NCI-H82 treated with DMSO at 0.1 percent for 48 hours (cell line): ENCODE results near the gene SYCP3.
A peak's percentile ranks its signal among the peaks of the same experiment; 100 is the strongest.
"Not testable (repeated sequence)": the region's sequence is repeated elsewhere in the genome, so short reads cannot be mapped to it uniquely, and the experiment has no call there.

Source experiments
- DNase-seq: peaks from one replicate; lab custom pipeline; 2025; ENCODE audit not compliant: unreplicated experiment; lab: John Stamatoyannopoulos, UW

SYCP3 gene

GRCh38 chr12:101713930-101714329, 25.3 kb downstream of the SYCP3 start:
- DNase-seq = no peak

- DNase-seq = no peak
Measured at GRCh38 chr12:101713059-101713682, 26.1 kb downstream of the SYCP3 start.

DNA sequence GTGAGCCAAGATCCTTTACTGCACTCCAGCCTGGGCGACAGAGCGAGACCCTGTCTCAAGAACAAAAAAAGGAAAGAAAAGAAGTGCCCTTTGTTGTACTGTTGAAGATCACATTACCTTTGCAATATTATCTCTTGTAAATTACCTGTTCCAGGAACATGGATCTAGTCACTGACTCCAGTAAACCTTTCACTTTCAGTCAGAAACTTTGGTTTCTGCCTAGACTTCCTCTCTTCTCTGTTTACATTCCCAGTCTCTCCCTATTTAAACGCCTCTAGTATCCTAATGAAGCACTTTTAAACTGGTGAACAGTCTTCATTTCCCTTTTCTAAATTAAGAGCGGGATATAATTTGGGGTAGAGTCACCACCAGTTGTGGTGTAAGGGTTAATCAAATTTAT, 29.0 kb downstream of the SYCP3 start:
- DNase-seq = no peak

GRCh38 chr12:101707131-101707782, 32.0 kb downstream of the SYCP3 start:
- DNase-seq = no peak

DNA sequence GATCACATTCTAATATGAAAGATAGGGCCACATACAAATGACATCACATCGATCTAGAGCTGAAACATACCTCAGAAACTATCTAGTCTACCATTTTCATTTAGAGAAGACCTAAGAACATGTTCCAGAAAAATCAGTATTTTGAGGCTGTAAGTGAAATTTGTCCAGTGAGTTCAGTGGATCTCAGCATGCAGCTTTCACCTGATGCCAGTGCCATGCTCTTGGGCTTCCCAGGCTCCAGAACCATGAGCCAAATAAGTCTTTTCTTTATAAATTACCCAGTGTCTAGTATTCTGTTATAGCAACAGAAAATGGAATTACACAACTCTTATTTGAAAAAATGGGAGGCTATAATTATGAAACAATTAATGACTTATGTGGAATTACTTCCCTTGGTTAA, 32.9 kb downstream of the SYCP3 start:
- no peak for DNase-seq

GRCh38 chr12:101703487-101703886, 35.8 kb downstream of the SYCP3 start:
- no peak for DNase-seq

DNA sequence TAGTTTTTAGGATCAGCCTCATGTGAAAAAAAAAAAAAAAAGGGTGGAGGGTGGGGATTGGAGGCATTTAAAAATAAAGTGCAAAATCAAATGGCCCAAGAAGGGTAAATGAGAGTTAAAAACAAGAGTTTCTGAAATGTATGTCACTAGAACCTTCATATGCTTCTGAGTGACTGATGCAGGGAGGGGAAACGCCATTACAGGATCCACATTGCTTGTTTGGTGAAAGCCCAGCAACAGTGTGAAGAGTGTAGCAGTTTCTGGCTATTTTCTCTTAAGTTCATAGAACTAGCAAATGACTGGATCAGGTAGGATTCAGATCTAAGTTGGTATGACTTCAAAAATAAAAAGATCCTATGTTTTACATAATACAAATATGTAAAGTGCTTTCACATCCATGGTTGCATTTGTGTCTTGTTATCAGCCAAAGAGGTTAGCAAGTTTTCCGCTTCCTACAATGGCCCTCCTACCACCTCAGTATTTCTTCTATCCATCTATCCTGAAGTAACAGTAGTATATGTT, 38.9 kb downstream of the SYCP3 start:
- DNase-seq = no peak

DNA sequence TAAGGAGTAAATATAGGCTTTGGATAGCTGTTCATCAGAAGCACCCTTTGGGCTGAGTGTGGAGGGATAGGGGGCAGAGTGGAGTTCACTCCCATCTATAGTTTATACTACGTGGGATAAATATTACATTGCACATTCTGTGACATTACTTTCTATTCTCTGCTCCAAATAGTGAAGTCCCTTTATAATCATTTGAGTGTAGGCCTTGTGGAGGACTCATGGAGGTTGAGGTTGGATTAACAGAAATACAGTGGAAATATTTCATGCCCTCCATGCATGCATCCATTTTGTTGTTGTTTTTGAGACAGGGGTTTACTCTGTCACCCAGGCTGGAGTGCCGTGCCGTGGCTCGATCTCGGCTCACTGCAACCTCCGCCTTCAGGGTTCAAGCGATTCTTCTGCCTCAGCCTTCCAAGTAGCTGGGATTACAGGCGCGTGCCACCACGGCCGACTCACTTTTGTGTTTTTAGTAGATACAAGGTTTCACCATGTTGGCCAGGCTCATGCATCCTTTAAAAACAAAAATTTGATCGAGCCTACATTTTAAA, 40.4 kb downstream of the SYCP3 start:
- DNase-seq = no peak

DNA sequence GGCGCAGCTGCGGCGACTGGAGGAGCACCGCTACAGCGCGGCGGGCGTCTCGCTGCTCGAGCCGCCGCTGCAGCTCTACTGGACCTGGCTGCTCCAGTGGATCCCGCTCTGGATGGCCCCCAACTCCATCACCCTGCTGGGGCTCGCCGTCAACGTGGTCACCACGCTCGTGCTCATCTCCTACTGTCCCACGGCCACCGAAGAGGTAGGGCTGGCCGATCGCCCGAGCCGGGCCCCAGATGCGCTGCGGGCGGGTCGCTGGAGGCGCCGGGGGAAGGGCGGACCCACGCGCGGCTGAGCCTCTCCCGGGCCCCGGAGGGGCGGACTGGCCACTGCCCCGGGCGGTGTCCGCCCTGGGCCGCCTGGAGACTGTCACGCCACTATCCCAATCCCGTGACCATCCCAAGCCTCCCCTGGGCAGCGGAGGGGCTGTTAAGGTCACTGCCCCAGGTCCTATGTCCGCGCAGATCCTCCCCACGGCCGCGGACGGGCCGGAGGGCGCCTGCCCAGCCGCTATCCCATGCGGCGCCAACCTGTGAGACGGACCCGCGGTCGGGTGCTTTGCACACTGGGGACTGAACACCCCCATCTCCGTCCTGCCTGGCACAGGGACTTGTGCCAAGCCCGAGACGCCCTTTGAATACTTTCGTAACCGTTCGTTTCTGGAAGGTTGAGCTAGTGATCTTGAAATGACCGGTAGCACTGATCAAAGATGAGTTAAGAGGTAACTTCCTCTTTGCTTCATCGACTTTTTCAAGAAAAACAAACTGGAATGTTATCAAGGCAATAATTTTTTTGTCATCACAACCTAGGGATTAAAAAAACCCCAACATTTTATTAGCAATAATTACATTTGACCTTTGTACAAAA, 41.1 kb downstream of the SYCP3 start:
- DNase-seq = no peak

DNA sequence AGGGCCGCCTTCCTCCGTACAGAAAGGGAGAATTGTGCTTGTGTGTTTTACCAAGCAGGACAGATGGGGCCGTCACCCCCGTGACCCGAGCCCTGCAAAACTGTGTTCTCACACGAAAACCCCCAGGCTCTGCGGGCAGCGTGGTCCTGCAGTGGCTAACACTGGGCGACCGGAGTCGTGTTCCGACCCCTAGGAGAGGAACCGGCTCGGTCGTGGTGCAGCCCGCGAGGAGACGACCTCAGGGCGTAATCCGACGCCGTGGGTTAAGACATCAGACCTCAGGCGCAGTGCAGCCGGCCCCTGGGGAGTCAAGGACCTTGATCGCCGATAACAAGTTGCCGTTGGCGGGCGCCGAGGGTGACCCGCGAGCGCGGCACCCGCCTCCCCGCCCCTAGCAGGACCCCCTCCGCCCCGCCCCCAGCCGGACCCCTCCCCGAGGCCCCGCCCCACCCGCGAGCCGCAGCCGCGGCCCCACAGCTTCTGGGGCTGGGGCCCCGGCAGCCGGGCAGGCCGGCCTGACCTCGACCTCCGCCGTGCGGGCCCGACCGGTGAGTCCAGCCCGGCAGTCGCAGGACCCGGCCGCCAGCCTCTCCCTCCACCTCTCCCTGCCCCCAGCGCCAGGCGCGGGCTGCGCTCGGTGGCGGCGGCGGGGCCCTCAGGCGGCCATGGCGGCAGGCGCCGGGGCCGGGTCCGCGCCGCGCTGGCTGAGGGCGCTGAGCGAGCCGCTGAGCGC, 41.9 kb downstream of the SYCP3 start, which contains the start of gene CHPT1:
Gene CHPT1, plus strand, starts transcription at position 444 of the 733 bp plus-strand sequence. Its CDS starts 222 bp downstream, at position 666.
- DNase-seq = peak; percentile 50

DNA sequence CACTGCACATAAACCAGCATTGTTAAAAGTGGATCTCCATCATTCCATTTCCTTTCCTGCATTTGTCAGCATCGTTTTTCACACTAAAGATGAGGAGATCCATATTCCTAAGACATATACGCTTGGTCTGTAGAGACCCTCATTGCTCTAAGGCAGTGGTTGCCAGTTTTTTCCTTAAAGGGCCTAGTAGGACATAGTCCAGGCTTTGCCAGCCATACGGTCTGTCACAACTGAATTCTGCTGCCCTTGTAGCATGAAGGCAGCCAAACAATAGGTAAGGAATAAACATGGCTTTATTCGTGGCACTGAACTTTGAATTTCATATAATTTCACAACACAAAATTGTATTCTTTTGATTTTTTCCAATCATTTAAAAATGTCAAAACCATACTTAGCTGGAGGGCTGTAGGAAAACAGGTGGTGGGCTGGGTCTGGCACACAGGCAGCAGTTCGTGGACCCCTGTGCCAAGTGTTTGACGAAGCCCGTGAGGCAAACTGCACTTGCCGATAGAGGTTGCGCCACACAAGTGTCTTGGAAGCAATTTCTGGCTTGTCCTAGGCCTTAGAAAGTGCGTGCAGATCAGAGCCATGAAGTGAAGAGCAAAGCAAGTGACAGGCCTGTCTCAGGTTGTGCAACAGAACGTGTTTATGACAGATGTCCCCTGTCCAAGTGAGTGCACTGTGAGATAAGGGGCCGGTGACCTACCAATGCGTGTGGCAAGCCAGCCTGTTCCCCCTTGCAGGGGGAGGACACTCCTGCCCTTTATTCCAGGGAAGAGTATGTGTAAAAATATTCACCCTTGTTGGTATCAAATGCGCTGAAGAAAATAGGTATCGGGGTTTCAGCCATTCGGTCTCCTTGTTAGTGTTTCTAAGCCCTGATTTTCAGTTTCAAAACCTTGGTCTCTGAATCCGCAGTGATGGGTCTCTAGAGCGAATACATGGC, 42.7 kb downstream of the SYCP3 start:
- DNase-seq = peak; percentile 41

- no peak for DNase-seq
Measured at GRCh38 chr12:101695706-101696105, 43.6 kb downstream of the SYCP3 start.

GRCh38 chr12:101694986-101695385, 44.3 kb downstream of the SYCP3 start:
- DNase-seq = no peak

DNA sequence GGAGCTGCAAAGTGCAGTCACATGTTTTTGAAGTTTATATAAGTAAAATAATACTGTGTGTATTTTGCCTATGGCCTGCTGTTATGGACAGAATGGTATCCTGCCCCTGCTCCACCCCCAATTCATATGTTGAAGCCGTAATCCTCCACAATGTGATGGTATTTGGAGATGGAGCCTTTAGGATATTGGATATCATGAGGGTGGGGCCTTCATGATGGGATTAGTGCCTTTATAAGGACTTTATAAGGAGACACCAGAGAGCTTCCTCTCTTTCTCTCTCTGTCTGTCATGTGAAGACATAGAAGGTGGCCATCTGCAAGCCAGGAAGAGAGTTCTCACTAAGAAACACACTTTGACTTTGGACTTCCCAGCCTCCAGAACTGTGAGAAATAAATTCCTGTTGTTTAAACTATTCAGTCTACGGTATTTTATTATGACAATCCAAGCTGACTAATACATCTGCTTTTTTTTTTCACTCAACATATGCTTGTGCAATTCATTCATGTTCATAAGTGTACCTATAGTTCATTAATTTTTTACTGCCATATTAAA, 44.9 kb downstream of the SYCP3 start:
- no peak for DNase-seq

- DNase-seq = no peak
Measured at GRCh38 chr12:101691503-101692096, 47.7 kb downstream of the SYCP3 start.

GRCh38 chr12:101690544-101691098, 48.6 kb downstream of the SYCP3 start:
- DNase-seq = no peak

GRCh38 chr12:101686176-101686575, 53.1 kb downstream of the SYCP3 start:
- no peak for DNase-seq

GRCh38 chr12:101685092-101685491, 54.2 kb downstream of the SYCP3 start:
- no peak for DNase-seq

DNA sequence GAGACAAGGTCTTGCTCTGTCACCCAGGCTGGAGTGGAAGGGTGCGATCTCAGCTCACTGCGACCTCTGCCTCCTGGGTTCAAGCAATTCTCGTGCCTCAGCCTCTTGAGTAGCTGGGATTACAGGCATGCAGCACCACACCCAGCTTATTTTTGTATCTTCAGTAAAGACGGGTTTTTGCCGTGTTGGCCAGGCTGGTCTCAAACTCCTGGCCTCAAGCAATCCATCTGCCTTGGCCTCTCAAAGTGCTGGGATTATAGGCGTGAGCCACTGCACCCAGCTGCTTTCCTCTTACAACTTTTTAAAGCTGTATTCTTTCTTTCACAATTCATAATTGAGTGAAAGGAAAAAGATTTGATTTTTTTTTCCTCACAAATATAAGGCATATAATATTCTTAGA, 57.6 kb downstream of the SYCP3 start:
- not testable (repeated sequence) for DNase-seq
